ENCODE data around the gene METTL23.

METTL23 gene, protein sequence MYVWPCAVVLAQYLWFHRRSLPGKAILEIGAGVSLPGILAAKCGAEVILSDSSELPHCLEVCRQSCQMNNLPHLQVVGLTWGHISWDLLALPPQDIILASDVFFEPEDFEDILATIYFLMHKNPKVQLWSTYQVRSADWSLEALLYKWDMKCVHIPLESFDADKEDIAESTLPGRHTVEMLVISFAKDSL

DNA sequence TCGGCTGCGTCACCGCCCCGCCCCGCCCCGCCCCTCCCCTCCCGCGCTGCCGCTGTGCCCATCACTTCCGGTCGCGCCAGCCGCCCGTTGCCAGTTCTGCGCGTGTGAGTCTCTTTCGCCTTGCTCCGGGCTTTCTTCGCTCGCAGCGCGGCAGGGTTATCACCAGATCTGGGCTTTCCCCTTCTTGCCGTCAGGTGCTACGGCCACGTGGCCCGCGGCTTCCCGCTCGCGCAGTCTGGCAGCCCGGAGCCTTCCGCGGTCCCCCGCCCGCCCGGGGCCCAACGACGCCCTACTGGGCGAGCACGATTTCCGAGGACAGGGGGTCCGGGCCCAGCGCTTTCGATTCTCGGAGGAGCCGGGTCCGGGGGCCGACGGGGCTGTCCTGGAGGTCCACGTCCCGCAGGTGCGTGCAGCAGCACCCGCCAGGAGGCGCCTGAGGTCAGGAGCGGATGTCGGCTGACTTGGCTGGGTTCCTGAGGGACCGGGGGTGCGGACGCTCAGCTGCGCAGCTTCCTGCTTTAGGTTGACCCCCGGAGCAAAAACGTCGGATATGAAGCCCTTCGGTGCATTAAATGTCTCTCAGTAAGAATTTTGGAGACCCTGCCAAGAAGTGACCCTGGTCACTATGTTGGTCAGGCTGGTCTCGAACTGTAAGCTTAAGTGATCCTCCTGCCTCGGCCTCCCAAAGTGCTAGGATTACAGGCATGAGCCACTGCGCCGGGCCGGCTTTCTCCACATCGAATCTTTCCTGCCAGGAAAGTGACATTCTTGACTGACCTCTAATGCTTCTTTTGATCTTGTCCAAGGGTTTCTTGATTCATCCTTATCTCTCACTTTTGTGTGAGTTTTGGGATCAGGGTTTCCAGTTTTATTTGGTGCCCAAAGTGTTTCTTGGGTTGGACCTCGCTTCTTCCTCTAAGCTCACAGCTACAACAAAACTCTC is at the start of gene METTL23:
METTL23 (plus strand) TSS at position 64 of the 943 bp plus-strand sequence. CDS start 2,872 bp downstream, outside the sequence.
- no peak for DNase-seq

DNA sequence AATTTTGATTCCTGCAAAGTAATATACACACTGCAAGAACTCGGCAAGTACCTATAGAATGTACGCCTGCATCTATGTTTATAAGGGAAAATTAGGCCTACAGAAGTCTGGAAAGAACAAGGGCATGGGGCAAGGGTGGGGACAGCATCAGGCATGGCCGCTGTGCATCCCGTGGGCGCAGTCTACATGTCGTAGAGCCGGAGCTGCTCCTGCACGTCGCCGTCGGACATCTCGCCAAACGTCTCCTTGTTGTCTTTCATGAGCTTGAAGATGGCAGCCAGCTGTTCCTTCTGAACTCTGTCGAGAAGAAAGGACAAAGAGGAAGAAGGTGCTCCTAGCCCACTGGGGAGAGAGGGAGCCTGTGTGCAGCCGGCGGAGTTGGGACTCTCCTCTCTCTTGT is 49.2 kb upstream of the METTL23 start:
- DNase-seq: no peak

DNA sequence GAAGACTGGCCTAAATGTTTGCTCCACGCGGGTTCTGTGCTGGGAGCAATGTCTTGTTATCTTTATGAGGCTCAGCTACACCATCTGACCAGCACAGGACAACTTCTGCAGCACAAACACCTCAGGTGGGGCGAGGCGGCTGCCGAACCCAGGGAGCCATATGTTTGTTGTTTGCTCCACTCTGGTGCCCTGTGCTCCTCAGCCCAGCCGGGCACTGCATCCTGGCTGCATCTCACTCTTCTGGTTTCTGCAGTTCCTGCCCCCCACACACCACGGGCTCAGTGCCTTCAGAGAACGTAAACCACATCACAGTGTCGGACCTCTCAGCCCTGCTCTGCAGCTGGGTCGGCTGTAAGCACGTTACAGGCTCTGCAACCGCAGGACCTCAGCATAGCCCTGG is 48.3 kb upstream of the METTL23 start:
- peak; percentile 50 for DNase-seq

DNA sequence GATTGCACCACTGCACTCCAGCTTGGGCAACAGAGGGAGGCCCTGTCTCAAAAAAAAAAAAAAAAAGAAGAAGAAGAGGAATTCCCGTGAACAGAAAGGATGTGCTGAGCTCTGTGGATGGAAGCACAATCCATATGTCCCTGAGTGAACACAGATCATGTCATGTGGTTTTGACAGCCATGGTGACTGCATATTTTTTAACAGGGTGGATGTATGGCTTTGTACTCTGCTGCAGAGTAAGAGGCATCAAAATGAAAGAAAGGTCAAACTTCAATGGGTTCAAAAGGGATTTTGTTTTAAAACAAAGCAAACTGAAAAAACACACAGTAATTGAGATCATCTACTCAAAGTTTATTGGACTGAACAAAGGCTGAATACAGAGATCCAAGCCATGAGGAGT is 47.4 kb upstream of the METTL23 start:
- no peak for DNase-seq

DNA sequence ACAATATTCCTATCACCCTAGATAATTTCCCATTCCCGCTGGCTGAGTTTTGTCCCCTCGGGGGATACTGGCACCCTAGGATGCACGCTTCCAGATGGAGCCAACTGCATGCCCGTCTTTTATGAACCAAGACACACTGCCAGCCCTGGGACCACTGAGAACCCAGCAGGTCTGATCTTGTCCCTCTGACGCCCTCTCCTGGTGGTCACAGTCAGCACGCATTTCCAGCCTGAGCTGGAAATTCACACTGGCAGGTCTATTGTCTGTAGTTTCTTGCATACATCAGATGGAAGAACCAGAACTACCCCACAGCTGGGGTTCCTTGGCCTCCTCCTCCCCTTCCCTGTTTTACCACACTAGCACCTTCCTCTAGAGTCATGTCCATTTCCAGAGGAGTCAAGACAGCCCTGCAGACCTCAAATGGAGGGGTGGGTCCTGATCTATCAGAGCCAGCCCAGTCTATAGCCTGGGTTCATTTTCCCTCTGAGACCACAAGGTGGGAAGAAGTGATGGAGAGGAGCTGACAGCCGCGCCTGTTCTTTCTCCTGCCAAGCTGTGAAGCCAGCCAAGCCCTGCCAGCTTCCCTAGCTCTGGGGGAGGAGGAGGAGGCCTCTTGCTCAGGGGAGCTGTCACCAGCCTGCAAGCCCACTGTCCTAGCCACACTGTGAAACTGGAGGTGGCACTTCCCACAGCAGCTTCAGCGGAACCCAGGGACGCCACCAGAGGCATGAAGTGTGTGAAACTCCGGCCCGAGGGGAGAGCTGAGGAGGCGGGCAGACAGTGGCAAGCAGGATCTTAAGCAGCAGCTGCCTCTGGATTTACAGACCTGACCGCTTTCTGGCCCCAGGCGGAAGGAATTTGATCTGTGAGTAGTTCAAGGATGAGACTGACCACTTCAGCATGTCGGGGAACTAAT is 45.2 kb upstream of the METTL23 start:
- DNase-seq: peak; percentile 79

DNA sequence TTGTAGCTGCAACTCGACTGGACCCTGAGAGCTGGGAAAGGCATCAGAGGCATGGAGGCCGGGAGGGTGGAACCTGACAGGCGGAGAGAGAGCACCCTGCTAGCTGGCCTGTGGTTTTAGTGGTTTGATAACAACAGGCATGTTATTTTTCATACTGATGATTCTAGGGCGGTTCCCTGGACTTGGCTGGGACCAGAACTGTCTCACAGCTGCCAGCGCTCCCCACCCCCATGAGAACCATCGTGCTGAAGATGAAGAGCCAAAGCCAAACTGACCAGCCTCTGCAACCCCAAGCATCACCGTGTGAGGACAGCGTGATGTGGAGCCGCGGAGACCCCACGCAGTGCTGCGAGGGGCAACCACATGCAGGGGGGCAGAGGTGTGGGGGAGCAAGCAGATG is 44.3 kb upstream of the METTL23 start:
- DNase-seq: no peak

DNA sequence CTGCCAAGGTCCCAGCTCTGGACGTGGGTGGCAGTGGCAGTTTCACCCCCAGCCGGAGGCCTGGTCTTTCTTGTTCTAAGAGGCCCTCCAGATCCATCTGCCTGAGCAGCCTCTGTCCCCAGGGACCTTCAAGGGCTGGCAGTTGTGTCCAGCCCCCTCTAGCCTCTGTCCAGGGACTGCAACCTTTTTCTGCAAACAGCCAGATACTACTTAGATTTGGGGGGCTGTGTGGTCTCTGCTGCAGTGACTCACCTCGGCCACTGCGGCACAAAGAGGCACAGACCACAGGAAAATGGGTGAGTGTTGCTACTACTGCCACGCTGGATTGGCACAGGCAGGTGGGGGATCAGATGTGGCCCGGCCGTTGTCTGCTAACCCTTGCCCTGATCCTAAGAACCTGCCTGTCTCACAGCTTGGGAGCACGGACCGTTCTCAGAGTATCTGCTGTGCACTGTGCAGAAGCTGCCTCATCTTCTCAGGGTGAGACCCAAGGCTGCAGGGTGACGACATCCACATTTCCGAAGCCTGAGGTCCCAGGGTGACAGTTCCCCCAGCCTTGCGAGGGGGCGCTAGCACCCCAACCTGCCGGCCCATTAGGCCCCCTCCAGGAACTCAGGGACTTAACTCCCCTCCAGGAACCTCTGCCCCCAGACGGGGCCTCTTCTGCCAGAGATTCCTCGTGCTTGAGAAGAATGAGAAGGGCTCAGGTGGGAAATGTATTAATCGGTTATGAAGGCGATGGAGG is 43.5 kb upstream of the METTL23 start:
- no peak for DNase-seq

DNA sequence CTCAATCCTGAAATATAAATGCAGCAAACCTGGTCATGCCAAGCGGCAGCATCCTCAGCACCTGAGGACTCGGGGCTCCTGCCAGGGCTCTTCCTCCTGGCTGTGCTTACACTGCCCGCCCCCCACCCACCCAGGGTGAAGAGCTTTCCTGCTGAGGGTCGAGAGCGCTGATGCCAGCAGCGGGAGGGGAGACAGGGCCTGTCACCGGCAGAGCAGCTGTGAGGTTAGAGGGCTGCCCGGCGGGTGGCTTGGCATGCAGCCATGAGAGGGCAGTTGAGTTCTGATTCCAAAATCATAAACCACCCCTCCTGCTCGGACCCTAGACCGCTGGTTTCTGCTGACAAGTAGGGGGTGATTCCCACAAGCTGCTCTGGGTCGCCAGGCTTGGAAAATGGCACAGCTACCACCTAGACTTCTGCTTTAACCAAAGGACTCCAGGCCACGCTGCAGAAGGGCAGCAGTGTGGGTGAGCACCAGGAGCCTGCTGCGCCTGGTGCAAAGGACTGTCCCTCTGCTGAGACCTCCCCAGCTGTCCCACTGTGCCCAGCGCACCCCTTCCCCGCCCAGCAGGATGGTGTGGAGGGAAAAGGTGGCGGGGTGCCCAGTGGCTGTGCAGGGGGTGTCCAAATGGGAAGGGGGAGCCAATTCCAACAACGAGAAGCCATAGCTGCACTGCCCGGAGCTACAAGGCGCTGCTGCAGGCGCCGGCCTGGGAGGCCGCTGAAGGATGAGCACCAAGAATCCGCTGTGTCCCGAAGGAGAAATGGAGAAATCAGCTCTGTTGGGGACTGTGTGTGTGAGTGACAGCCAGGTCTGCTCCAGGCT is 42.5 kb upstream of the METTL23 start:
- no peak for DNase-seq

DNA sequence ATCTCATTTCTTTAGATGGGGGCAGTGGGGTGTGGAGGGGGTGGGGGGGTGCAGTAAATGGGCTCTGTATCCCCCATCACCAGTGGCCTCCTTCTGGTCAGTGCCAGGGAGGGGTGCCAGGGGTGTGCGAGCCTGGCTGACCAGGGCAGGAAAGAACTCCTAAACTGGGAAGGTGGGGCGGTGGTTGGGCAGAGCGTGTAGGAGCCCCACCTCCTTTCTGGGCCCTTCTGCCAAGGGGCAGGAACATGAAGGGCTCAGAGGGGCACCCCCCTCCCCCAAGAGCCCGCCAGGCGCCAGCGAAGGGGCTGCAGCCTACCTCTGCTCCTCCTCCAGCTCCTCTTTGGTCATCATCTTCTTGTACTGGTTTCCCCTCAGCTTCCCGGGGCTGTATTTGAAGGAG is 41.9 kb upstream of the METTL23 start:
- no peak for DNase-seq

DNA sequence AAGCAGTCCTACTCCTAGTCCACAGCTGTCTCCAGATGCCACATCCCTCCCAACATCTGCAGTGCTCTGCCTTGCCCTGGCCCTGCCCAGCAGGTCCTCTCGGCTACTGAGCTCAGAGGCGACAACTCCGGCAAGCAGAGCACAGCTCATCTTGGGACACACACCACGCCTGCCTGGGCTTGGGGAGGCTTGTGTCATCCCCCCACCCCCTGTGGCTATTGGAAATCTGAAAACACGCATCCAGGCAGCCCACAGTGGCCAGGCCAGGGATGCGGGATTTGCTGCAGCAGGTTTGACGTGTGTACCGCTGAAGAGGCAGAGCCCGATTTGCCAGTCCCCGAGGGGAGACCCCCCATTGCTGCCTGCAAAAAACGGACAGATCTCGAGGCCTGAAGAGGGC is 41.3 kb upstream of the METTL23 start:
- no peak for DNase-seq

DNA sequence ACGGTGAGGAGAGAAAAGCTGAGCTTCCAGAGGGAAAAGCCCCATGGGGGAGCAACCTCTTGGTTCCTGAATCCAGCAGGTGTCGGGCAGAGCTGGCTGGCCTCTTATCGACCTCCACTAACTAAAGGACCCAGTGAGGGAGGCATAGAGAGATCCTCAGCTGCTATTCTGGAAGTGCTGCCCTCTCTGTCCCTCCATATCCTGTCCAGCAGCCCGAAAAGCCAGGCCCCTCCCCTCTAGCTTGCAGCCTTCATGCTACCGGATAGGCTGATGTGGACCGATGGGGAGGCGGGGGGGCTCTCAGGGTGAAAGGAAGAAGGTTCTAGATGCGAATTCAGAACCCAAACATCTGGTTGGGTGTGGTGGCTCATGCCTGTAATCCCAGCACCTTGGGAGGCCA is 40.8 kb upstream of the METTL23 start:
- DNase-seq: no peak

DNA sequence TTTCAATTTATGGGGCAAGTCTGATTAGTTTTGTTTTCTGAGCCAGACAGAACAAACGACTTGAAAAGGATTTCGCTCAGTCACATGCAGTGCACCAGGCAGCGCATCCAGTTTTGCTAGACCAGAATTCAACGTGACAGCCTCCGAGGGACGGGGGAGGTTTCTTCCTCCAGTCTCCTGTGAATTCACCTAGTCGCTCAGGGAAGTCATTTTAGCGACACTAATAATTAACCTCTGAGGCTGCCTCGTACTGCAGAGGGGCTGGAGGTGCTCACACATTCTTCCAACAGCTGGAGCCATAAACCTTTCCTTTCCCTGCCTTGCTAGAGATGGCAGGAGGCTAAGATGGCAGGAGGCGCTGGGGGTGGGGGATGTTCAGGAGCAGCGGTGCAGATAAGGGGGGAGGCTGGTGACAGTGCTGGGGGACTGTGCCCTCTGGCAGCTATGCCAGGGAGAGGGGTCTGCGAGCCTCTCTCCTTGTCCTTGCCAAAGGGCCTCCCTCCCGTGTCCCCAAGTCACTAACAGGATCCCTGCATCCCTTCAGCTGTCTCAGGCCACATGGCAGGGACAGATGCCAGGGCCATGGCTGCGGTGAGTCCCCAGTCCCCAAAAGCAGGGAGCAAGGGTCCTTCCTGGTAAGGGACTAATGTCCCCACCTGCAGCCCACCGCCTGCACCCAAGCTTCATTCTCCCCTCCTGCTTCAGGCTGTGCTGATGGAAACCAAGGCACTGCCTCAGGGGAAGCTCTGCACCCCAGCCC is 39.9 kb upstream of the METTL23 start:
- no peak for DNase-seq

DNA sequence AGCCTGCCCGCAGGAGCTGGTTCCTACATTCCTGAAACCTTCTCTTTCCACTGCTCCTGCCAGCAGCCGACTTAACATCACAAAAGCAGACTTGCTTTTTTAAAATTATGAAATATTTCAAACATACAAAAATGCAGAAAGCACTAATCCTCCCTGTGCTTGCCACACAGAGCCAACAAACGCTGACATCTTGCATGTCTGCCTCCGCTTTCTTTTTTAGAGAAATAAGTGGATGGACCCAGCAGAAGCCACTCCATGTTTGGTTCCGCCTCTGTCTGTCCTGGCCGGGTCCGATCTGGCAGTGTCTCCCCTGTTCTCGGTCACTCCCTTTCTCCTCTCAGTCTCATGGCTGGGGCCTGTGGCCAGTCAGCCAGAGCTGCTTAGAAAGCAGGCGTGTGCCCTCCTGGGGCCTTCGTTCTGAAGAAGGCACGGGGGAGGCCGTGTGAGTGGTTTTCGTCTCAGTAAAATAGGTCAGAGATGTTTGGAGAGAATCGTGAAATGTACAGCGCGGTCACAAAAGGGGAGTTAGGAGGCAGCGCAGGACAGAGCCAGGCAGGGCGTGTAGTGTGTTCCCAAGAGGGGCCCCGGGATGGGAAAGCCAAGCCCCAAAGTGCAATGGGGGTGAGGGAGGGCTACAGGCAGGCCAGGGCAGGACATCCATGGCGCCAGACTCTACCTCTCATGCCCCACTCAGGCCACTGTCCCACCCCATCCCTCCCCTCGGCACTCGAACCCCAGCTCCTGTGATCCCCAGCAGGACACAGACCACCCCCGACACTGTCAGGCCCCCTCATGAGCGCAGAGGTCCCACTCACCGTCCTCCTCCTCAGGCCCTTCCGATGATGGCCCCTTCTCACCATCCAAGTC is 39.1 kb upstream of the METTL23 start:
- no peak for DNase-seq

DNA sequence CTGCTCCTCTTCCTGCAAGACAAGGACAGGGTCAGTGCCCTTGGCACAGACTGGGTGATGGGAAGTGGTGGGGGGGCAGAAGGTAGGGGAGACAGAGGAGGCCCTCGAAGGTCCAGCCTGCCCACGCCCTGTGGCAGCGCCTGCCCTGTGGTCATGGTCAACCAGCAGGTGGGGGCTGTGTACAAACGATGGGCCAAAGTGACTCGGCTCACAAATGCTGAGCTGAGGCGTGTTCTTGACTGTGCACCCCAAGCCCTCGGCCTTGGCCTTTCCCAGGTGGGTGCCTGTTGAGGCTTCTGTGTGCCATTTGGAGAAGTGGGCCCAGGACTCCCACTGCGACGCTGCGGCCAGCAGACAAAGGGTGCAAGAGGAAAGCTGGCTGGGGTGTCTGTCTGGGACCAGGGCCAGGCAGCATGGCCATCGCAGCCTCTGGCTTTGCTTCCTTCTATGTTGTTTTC is 38.4 kb upstream of the METTL23 start:
- no peak for DNase-seq

DNA sequence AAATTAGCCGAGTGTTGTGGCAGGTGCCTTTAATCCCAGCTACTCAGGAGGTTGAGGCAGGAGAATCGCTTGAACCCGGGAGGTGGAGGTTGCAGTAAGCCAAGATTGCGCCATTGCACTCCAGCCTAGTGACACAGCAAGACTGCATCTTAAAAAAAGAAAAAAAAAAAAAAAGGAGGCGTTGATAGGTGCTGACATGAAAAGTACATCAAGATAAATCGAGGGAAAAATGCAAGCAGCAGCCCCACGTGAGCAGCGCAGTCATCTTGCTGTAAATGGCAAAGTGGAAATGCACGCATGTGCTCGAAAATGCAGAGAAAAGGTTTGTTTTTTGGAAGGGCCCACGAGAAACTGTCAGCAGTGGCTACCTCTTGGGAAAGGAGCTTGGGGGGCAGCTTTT is 36.8 kb upstream of the METTL23 start:
- DNase-seq: no peak

DNA sequence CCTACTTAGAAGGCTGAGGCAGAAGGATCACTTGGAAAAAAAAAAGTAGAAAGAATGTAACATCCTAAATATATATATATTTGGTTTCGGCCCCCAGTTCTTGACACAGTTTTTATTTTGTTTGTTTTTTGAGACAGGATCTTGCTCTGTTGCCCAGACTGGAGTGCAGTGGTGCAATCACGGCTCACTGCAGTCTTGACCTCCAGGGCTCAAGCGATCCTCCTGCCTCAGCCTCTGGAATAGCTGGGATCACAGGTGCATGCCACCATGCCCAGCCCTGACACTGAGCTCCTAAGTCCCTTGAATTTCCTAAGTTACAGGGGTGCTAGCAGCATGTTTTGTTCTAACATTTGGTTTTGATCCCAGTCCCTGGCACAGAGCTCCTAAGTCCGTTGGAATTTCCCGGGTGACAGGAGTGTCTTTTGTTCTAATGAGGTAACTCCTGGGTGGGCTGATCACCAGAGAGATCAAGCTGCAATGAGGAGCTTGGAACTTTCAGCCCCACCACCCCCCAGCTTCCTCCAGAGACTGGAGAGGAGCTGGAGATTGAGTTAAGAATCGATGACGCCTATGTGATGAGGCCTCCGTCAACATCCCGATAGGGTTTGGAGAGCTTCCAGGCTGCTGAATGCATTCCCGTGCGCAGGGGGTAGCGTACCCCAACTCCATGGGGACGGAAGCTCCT is 35.9 kb upstream of the METTL23 start:
- DNase-seq: no peak

DNA sequence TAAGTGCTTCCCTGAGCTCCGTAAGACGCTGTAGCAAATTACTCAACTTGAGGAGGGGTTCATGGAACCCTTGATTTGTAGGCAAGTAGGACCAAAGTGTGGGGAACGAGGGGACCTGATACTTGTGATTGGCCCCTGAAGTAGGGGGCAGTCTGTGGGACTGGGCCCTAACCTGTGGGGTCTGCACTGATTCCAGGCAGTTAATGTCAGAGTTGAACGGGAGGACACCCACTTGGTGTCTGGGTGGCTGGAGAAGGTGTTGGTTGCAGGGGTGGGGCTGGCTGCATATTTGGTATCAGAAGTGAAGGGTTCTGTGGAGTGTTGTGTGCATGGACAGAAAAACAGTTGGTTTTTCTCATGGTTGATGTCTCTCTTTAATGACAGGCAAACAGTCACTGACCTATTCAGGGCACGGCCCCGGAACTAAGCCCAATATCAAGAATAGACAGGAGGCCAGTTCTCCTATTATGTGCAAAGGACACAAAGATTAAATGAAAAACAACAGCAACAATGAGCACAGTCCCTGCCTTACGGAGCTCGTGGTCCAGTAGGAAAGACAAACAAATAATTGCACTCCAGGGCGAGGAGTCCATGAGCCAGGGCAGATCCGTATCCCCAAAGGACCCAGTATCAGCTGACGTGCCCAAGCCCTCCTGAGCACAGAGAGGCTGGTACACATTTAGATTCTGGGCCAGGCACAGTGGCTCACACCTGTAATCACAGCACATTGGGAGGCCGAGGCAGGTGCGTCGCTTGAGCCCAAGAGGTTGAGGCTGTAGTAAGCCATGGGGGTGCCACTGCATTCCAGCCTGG is 35.1 kb upstream of the METTL23 start:
- no peak for DNase-seq
